ENCODE results near the gene TFEB.
A peak's percentile ranks its signal among the peaks of the same experiment; 100 is the strongest.

TFEB gene

GRCh38 chr6:41683273-41683522 lies 52.2 kb downstream of the TFEB start:
- TF ChIP-seq SPI1 (IDR thresholded peaks at IDR 0.05; ENCODE audit: borderline replicate concordance, low read depth) (no peak), GABPA (IDR thresholded peaks at IDR 0.05; ENCODE audit: low read depth) (no peak), REST (IDR thresholded peaks at IDR 0.05; ENCODE audit: insufficient replicate concordance, low read depth) (no peak), CTCF (IDR thresholded peaks at IDR 0.05; ENCODE audit: insufficient read depth, low read length) (no peak), POLR2AphosphoS5 (IDR thresholded peaks at IDR 0.05; ENCODE audit: low read depth) (no peak)
- H3K27ac ChIP-seq (replicated peaks) = no peak overlapping the region
- H3K4me3 ChIP-seq (replicated peaks; ENCODE audit: insufficient read depth, low read length) = no peak overlapping the region
- no peaks in the 10 kb centered on the region for H3K27me3 ChIP-seq (ENCODE audit: insufficient read depth, poor library complexity, severe bottlenecking)
- DNase-seq (ENCODE audit: low read depth in 1 of 2, low spot score in 1 of 2) = no peak

- Histone ChIP-seq H3K27ac (replicated peaks) (no peak overlapping the region), H3K4me3 (replicated peaks; ENCODE audit: insufficient read depth, low read length) (no peak overlapping the region), H3K27me3 (ENCODE audit: insufficient read depth, poor library complexity, severe bottlenecking) (no peaks in the 10 kb centered on the region)
- no peak for DNase-seq (ENCODE audit: low read depth in 1 of 2, low spot score in 1 of 2)
- no peak for TF ChIP-seq REST (IDR thresholded peaks at IDR 0.05; ENCODE audit: insufficient replicate concordance, low read depth)
- TF ChIP-seq POLR2AphosphoS5 (IDR thresholded peaks at IDR 0.05; ENCODE audit: low read depth) = no peak
- TF ChIP-seq CTCF (IDR thresholded peaks at IDR 0.05; ENCODE audit: insufficient read depth, low read length) = no peak
- TF ChIP-seq GABPA (IDR thresholded peaks at IDR 0.05; ENCODE audit: low read depth) = no peak
- TF ChIP-seq SPI1 (IDR thresholded peaks at IDR 0.05; ENCODE audit: borderline replicate concordance, low read depth) = no peak
Observed at GRCh38 chr6:41682497-41683272, 52.7 kb downstream of the TFEB start.

GRCh38 chr6:41682056-41682477 lies 53.3 kb downstream of the TFEB start:
- no peaks in the 10 kb centered on the region for H3K27me3 ChIP-seq (ENCODE audit: insufficient read depth, poor library complexity, severe bottlenecking)
- DNase-seq (ENCODE audit: low read depth in 1 of 2, low spot score in 1 of 2) = peak; percentile 43 to 65
- H3K4me3 ChIP-seq (replicated peaks; ENCODE audit: insufficient read depth, low read length) = no peak overlapping the region
- TF ChIP-seq CTCF (IDR thresholded peaks at IDR 0.05; ENCODE audit: insufficient read depth, low read length) (peak; percentile 33), GABPA (IDR thresholded peaks at IDR 0.05; ENCODE audit: low read depth) (no peak)
- no peak overlapping the region for H3K27ac ChIP-seq (replicated peaks)
